Tibial nerve (tissue), 4 donors: Measurements from ENCODE around the gene FSTL1.

ENCODE experiments used
- CTCF ChIP-seq, 5 experiments: fragments of 200-600 bp in 3 of 5; fragments of 450-650 bp in 2 of 5; sonication (generic) in 3 of 5; IDR thresholded peaks; one replicate each; pipeline ENCODE4 v1.5.1; 2016 to 2019; ENCODE audit warnings: antibody characterized with exemption in 5 of 5, mild to moderate bottlenecking in 3 of 5, moderate library complexity in 2 of 5
- EP300 ChIP-seq, 2 donors: sonication (generic); formaldehyde crosslinking; IDR thresholded peaks; one replicate each; pipeline ENCODE4 v1.6.1; 2017; ENCODE audit warnings: antibody characterized with exemption in 2 of 2, mild to moderate bottlenecking in 1 of 2
- POLR2A ChIP-seq, 2 donors: fragments of 450-650 bp; IDR thresholded peaks; one replicate each; pipeline ENCODE4 v1.6.1; 2017; ENCODE audit warnings: antibody characterized with exemption in 2 of 2, mild to moderate bottlenecking in 2 of 2, moderate library complexity in 2 of 2

GRCh38 chr3:120489421-120489820 lies 38.6 kb upstream of the FSTL1 start:
- TF ChIP-seq CTCF (IDR thresholded peaks at IDR 0.05) (no peak), EP300 (IDR thresholded peaks at IDR 0.05) (no peak), POLR2A (IDR thresholded peaks at IDR 0.05) (no peak)
